ENCODE measurements around the gene CHL1.

The CHL1 gene

GRCh38 chr3:260898-261297 lies 64.3 kb downstream of the CHL1 start:
- no peak for DNase-seq (ENCODE audit: low read depth)
- H3K4me3 ChIP-seq (ENCODE audit: low read depth, low read length) = no peak overlapping the region

DNA sequence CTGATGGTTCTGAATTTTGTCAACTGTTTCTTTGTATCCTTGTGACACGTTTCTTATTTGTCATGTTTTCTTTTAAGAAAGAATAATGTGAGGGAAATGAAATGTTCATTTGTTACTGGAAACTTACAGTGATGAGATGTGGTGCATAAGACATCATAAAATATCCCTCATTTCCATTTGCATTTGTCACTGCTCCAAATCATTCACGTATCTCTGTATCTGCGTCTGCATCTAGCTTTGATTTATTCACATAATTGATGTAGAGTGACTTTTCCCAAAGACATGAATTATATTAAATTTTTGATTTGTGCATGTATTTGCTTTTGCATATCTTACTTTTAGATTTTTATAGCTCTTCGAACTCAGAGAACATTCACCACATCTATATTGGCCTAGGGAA lies 66.8 kb downstream of the CHL1 start:
- H3K4me3 ChIP-seq (ENCODE audit: low read depth, low read length) = no peak overlapping the region
- no peak for DNase-seq (ENCODE audit: low read depth)
- TF ChIP-seq, protein P1, sequence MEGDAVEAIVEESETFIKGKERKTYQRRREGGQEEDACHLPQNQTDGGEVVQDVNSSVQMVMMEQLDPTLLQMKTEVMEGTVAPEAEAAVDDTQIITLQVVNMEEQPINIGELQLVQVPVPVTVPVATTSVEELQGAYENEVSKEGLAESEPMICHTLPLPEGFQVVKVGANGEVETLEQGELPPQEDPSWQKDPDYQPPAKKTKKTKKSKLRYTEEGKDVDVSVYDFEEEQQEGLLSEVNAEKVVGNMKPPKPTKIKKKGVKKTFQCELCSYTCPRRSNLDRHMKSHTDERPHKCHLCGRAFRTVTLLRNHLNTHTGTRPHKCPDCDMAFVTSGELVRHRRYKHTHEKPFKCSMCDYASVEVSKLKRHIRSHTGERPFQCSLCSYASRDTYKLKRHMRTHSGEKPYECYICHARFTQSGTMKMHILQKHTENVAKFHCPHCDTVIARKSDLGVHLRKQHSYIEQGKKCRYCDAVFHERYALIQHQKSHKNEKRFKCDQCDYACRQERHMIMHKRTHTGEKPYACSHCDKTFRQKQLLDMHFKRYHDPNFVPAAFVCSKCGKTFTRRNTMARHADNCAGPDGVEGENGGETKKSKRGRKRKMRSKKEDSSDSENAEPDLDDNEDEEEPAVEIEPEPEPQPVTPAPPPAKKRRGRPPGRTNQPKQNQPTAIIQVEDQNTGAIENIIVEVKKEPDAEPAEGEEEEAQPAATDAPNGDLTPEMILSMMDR (IDR thresholded peaks at IDR 0.05; ENCODE audit: control insufficient read depth, extremely low read depth, insufficient read depth) = no peak

More at GRCh38 chr3:260898-261297, 64.3 kb downstream of the CHL1 start:
- TF ChIP-seq, protein P1 (IDR thresholded peaks at IDR 0.05; ENCODE audit: control insufficient read depth, extremely low read depth, insufficient read depth) = no peak

DNA sequence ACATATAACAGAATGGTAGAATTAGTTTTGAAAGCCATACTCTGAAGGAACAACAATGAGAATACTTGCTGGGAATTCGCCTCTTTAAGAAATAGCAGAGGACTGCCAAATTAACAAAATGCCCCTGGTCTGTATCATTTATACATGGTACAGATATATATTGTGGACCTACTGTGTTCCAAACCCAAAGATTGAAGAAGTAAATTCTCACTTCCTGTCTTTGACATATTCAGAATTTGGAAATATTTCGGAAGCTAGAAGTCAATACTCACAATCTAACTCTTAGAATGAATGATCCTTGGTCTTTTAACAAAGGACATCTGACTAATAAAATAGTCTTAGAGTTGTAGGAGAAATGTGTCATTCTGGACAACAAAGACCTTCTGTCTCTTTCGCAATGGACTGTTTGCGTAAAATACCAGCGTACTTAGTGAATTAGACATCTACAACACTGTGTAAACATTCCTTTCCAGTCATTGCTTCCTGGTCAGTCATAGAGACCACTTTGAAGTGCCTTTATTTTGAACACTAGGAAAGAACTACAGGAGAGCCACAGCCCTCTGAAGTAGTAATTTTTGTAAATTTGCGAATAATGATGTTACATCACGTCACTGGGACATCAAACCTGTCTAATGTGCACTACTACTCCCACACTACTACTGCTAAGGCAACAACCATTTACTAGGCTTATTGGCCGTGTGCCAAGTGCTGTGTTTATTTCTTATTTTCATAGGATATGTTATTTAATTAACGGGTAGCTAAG lies 68.0 kb downstream of the CHL1 start:
- DNase-seq (ENCODE audit: low read depth) = no peak
- TF ChIP-seq, protein P1 (IDR thresholded peaks at IDR 0.05; ENCODE audit: control insufficient read depth, extremely low read depth, insufficient read depth) = no peak
- no peak overlapping the region for H3K4me3 ChIP-seq (ENCODE audit: low read depth, low read length)

DNA sequence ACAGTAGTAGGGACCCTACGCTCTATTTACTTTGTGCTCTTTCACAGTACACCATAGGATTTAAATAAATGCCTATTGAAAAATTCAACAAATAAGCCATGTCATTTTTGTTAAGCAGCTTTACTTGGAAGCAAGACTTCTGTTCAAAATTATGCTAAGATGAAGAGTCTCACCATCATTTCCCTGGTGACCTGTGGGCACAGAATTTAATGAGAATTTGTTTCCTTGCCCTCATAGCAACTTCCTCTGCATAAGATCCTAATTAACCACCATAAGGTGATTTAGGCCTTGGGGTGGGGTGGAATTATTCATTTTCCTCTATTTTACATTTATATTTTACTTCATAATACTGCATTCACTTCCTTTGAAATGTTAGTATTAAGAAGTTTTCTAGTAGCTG lies 70.5 kb downstream of the CHL1 start:
- no peak for DNase-seq (ENCODE audit: low read depth)
- no peak overlapping the region for H3K4me3 ChIP-seq (ENCODE audit: low read depth, low read length)
- TF ChIP-seq, protein P1 (IDR thresholded peaks at IDR 0.05; ENCODE audit: control insufficient read depth, extremely low read depth, insufficient read depth) = no peak

- no peak overlapping the region for H3K4me3 ChIP-seq (ENCODE audit: low read depth, low read length)
- TF ChIP-seq, protein P1 (IDR thresholded peaks at IDR 0.05; ENCODE audit: control insufficient read depth, extremely low read depth, insufficient read depth) = no peak
- DNase-seq (ENCODE audit: low read depth) = no peak
Observed at GRCh38 chr3:270688-271087, 74.1 kb downstream of the CHL1 start.

DNA sequence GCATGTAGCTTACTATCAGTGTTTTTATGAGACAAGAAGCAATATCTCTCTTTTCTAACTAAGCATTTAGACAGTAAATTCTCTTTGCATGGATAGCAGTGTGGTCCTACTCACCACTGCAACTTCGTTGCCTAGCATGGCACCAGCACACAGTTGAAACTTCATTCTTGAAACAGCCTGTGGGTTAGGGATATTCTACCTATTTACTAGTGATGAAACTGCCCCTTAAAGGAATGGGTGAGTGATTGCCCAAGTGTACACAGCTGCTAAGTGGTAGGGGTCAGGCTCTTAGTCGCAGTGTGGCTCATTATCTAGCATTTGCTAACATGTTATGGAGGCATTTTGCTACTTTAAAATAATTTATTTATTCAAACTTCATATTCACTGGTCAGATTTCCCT lies 78.4 kb downstream of the CHL1 start:
- TF ChIP-seq, protein P1 (IDR thresholded peaks at IDR 0.05; ENCODE audit: control insufficient read depth, extremely low read depth, insufficient read depth) = no peak
- no peak overlapping the region for H3K4me3 ChIP-seq (ENCODE audit: low read depth, low read length)
- no peak for DNase-seq (ENCODE audit: low read depth)

DNA sequence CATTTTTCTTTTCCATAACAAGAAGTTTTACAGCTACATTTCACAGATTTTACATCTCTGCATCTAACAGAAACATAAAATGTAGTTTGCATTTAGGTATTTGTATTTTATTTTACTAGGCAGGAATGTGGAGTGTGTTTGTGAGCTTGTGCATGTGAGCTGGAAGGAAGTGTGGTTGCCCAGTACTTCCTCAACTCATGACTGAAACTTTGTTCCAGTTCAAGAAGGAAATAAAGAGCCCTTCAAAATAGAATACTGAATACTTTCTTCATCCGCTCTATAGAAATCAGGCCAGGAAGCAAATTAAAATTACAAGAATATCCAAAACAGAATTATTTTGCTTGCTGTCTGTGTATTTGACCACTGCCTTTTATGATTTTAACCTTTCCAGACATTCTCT lies 81.3 kb downstream of the CHL1 start:
- no peak for DNase-seq (ENCODE audit: low read depth)
- H3K4me3 ChIP-seq (ENCODE audit: low read depth, low read length) = no peak overlapping the region
- TF ChIP-seq, protein P1 (IDR thresholded peaks at IDR 0.05; ENCODE audit: control insufficient read depth, extremely low read depth, insufficient read depth) = no peak
